HG03280 (cell line): ENCODE data around the gene C10orf143.

Experiments
- ATAC-seq: cut with Tn5 transposase; IDR thresholded peaks from one replicate; pipeline ENCODE4 v1.9.1; 2021; ENCODE audit warnings: mild to moderate bottlenecking, moderate library complexity; ENCODE audit not compliant: unreplicated experiment

Gene C10orf143

DNA sequence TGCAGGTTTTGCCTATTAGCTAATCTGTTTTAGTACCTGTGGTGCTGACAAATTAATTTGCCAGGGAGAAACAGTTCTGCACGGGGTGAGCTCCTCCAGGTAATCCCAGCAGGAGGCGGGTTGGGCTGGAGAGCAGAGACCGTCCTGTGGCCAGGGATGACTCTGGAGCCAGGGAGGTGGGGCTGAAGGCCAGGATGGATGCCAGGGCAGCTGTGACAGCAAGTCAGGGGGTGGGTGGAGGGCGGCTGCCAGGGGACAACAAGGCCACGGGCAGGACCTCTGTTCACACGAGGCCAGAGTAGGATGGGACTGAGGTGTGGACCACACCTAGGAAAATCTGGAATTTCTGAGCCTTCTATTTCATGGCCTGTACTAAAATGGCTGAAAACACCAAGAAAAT, 48.9 kb downstream of the C10orf143 start:
- no peak for ATAC-seq

- no peak for ATAC-seq
Measured at GRCh38 chr10:130054021-130054420, 56.6 kb downstream of the C10orf143 start.

GRCh38 chr10:130053561-130053960, 57.1 kb downstream of the C10orf143 start:
- ATAC-seq, result no peak

DNA sequence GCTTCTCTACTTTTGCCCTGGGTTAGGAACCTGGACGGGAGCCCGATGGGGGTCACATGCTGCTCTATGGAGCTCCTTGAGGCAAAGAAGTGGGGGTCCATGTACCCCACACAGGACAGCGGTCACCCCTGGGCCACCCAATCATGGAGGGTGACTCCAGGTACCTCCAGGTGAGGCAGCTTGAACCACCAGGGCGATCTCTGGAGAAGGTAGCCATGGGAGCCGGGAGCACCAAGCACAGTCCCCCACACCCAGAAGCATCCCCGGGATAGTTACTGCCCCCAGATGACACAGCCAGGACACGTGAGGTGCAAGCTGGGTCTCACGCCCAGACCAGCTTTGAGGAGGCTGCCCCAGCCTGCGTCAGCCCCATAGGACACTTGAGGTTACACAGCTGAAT, 58.4 kb downstream of the C10orf143 start:
- ATAC-seq, result no peak

GRCh38 chr10:130050721-130051120, 59.9 kb downstream of the C10orf143 start:
- no peak for ATAC-seq

DNA sequence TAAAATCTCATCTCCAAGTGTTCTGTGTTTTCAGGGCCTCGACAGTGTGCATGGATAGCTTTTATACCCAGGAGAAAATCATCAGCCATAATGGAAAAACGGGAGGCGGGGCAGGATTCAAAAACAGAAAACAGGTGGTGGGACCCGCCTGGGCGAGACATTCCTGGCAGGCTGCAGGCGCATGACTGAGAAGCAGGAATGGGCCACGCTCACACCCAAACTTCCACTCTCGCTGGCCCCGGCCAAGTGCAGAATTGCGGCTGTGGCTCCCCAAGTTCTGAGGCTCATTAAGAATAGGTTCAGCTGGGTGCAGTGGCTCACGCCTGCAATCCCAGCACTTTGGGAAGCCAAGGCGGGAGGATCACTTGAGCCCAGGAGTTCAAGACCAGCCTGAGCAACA, 60.6 kb downstream of the C10orf143 start:
- ATAC-seq, result no peak

GRCh38 chr10:130049244-130049643, 61.4 kb downstream of the C10orf143 start:
- ATAC-seq, result no peak

- ATAC-seq, result no peak
Measured at GRCh38 chr10:130048081-130048480, 62.5 kb downstream of the C10orf143 start.

- no peak for ATAC-seq
Measured at GRCh38 chr10:130047336-130047735, 63.3 kb downstream of the C10orf143 start.

GRCh38 chr10:130046591-130046990, 64.0 kb downstream of the C10orf143 start:
- no peak for ATAC-seq

GRCh38 chr10:130045801-130046321, 64.8 kb downstream of the C10orf143 start:
- no peak for ATAC-seq

- no peak for ATAC-seq
Measured at GRCh38 chr10:130045091-130045652, 65.5 kb downstream of the C10orf143 start.

DNA sequence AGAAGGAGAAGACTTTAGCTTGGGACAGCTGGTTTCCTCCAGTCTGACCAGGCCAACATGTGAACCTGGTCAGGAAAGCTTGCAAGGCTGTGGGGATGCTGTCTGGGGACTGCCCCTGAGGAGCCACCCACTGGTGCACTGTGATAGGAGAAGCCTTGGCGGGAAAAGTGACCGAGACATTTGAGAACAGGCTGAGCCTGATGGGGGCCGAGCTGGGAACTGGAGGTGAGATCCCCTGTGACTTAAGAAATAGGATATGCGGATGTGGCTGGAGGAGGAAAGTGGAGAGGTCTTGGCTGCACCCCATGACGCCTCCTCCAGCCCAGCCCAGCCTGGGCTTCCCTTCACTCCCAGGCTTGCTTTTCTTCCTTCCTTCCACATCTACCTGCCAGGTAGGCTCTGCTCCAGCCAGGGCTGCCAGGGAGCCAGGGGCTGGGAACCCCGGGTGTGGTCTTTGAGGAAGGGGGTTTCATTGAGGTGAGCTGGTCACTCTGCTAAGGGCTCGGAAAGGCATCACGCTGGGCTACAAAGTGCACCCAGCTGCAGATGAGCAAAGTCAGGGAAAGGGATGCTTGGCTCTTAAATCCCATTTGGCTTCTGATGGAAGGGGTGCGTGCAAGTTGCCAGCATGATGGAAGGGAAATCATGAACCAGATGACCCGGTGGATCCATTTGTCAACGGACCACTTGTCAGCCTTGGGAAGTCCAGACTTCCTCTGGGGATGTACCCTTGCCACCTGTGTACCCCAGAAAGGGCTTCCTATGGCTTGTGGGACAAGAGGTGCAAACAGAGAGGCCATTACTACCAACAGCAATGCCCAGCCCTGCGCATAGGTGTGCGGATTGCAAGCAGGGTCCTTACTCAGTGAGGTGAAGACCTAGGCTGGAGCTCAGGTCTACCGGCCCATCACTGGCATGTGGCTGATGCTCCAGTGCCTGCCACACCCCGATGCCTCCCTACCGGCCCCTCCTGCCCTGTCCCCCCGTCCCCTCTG, 66.3 kb downstream of the C10orf143 start:
- ATAC-seq, result no peak

DNA sequence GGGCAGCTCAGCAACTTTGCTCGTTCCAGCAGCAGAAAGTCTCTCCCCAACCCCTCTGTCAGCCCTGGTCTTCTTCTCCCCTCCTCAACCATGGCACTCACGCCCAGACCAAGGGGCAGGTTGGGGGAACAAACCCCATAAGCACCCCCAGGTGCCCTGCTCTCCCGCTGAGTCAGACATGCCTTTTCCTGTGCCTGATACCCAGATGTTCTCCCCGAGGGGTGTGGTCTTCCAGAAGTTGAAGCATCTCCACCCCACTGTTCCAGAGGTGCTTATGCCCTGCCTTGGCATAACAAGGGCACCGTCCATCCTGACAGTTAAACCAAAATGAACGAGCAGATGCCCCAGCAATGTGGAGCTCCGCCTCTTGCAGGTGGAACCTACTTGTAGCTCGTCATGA, 67.1 kb downstream of the C10orf143 start:
- ATAC-seq, result no peak

DNA sequence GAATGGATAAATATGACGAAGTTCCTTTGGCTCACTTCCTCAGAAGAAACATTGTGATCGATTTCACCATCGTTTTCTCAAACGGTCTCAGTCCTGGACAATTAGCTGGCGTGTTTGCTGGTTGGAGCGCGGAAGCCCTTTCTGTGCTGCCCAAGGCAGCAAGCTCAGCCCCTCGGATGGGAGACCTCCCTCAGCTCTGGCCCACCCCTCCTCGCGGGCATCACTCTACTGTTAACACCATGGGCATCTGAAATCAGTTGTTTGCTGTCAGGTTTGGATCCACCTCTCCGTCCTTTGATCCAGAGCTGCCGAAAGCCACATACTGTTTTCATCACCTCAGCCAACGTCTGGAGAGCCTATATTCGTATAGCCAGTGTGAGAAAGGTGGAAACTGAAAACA, 68.2 kb downstream of the C10orf143 start:
- ATAC-seq, result no peak

DNA sequence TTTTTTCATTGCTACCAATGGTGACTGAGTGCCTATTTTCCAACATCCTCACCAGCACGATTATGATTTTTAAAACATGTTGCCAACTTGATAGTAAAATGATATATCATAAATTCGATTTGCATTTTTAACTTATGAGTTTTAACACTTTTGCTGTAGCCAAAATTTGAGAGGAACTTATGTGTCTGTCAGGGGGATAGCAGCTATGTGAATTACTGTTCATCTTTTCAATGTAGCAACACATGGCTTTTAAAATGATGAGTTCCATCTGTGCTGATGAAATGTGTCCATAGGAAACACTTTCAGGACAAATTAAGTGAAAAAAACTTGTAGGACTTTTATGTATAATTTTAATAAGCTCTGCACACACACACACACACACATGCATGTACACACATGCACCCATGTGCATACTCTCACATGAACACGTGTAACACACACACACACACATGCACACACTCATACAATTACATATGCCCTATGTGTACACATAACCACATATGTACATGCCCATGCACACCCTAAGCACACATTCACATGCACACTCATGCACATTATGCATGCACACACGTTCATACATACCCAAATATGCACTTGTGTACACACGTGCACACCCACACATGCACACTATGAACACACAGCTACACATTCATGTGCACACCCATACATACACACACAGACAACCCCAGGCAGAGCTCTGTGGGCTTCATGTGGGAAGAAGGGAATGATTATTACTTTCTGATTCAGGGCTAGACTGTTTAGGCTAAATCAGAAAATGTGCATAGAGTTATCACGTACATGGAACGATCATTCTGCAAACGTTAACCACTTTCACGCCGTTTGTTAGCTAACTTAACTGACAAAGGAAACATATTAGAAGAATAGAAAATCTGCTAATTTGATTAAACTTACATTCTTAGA, 68.9 kb downstream of the C10orf143 start:
- ATAC-seq, result no peak

DNA sequence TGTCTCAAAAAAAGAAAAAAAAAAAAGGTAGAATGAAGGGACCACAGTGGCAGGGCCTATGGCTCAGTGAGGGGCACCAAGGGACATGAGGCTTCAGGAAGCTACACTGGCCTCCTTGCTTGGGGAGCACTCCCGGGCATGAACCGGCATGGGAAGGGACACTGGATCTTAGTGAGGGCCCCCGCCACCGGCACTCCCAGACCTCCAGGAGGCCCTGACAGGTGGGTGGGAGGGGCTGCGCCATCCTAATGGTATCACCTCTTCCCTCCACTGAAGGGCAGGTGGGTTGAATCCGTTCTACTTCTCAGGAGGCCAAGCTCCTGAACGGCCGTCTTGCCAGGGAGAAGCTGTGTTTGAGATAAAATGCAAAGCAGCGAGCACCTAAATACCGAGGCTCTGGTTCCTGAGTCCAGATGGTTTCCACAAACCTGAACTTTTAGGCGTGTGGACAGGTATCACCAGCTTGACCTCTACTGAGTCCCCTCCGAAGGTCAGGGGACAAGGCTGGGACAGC, 69.8 kb downstream of the C10orf143 start:
- ATAC-seq, result no peak

DNA sequence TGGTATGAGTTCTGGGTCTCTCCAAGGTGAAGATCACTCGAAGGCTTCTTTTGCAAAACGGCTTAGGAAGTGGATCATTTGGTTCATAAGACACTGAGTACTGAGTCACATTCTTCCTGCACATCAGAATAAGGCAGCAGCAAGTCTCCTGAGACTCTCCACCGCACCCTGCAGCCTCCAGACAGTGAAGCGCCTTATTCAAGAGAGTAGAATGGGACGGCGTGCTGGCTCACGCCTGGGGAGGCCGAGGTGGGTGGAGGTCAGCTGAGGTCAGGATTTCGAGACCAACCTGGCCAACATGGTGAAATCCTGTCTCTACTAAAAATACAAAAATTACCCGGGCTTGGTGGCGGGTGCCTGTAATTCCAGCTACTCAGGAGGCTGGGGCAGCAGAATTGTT, 70.3 kb downstream of the C10orf143 start:
- ATAC-seq, result no peak

DNA sequence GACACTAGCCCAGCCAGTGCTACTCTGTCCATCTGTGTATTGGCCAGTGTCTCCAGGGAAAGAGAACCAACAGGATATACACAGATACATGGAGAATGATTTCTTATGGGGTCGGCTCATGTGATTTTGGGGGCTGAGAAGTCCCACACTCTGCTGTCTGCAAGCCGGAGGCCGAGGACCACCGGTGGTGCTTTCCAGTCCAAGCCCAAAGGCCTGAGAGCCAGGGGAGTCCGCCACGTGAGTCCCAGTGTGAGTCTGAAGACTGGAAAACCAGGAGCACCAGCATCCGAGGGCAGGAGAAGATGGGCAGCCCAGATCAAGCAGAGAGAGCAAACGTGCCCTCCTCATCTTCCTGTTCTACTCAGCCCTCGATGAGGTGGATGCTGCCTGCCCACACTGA, 71.5 kb downstream of the C10orf143 start:
- no peak for ATAC-seq

- ATAC-seq, result no peak
Measured at GRCh38 chr10:130038611-130039109, 72.0 kb downstream of the C10orf143 start.
